Measurements from ENCODE around the gene GPR68.

DNA sequence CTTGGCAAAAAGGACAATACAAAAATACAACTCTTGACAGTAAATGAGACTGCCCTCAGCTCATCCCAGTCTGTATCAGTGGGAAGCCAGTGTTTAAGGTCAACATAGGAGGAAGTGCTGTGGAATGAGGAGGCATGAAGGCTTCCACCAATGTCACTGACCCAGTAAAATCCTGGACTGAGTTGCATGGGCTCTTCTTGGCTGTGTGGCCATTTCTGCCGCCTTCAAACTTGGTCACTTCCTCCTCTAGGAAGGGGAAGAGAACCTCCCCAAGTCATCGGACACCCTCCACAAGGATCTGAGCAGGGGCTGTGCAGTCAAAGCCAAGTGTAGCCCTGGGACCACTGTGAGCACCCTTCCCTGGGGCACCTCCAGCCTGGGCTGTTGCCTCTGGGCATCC, 11.9 kb downstream of the GPR68 start:
- TF ChIP-seq, protein P1, sequence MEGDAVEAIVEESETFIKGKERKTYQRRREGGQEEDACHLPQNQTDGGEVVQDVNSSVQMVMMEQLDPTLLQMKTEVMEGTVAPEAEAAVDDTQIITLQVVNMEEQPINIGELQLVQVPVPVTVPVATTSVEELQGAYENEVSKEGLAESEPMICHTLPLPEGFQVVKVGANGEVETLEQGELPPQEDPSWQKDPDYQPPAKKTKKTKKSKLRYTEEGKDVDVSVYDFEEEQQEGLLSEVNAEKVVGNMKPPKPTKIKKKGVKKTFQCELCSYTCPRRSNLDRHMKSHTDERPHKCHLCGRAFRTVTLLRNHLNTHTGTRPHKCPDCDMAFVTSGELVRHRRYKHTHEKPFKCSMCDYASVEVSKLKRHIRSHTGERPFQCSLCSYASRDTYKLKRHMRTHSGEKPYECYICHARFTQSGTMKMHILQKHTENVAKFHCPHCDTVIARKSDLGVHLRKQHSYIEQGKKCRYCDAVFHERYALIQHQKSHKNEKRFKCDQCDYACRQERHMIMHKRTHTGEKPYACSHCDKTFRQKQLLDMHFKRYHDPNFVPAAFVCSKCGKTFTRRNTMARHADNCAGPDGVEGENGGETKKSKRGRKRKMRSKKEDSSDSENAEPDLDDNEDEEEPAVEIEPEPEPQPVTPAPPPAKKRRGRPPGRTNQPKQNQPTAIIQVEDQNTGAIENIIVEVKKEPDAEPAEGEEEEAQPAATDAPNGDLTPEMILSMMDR (conservative IDR thresholded peaks at IDR 0.05; ENCODE audit: low read depth in 2 of 2): no peak
- TF ChIP-seq EZH2 (IDR thresholded peaks at IDR 0.05; ENCODE audit: low read depth, unreplicated experiment) (no peak), JUNB (IDR thresholded peaks at IDR 0.05; ENCODE audit: unreplicated experiment) (no peak)

All from GM23338 (cell line).